Pancreas (tissue), 10 donors: ENCODE measurements around the gene MRGPRD. TPM values are rescaled to one million over a fixed set of nuclear protein-coding genes. Genes with fewer than 3 reads are reported as not detected.

ENCODE experiments used
- ATAC-seq, 4 donors: fragments of 200-7000 bp; cut with Tn5 transposase; one replicate each; pipeline versions ENCODE4 v1.8.0 to v1.9.1; 2020; ENCODE audit warnings: mild to moderate bottlenecking in 4 of 4, moderate library complexity in 4 of 4
- DNase-seq, 6 donors: peaks; one replicate each; pipeline ENCODE4 v3.0.0-alpha.2; 2020
- FAIRE-seq: peaks from 2 replicates; lab custom pipeline; 2012; peaks lifted over from hg19 to GRCh38; lab: Jason Lieb, UNC
- H3K27ac ChIP-seq, 4 donors: fragments of 200-600 bp; sonication (generic); 1 replicate in 3 of 4; 2 replicates in 1 of 4; pipeline versions ENCODE4 v1.5.0 to v1.8.0; 2020
- H3K27me3 ChIP-seq, 4 donors: fragments of 200-600 bp; one replicate each; pipeline ENCODE4 v1.8.0; 2021
- H3K36me3 ChIP-seq, 3 donors: fragments of 200-600 bp; sonication (generic) in 1 of 3; one replicate each; pipeline versions ENCODE4 v1.5.0 to v1.8.0; 2020 to 2021
- H3K4me1 ChIP-seq, 3 donors: fragments of 200-600 bp; one replicate each; pipeline ENCODE4 v1.8.0; 2021
- H3K4me3 ChIP-seq, 4 donors: fragments of 200-600 bp; sonication (generic) in 2 of 4; one replicate each; pipeline versions ENCODE4 v1.5.0 to v1.8.0; 2020 to 2021
- H3K9me3 ChIP-seq, 4 donors: fragments of 200-600 bp; one replicate each; pipeline ENCODE4 v1.8.0; 2021
- CTCF ChIP-seq, 4 donors: fragments of 200-600 bp; sonication (generic) in 3 of 4; IDR thresholded peaks; one replicate each; pipeline versions ENCODE4 v1.5.0 to v1.8.0; 2021; ENCODE audit warnings: antibody characterized with exemption in 4 of 4
- WGBS, 2 donors: extraction: QIAGEN DNeasy Blood & Tissue Kit; methylation state at CpG; one replicate each; pipeline ENCODE4 v1.1.7; 2013; 5-methylcytosine and 5-hydroxymethylcytosine counted together
- intact Hi-C, 3 donors: fragments of 100-400 bp; cut with DNase I; formaldehyde crosslinking; loops; one replicate each; pipeline versions ENCODE4 v1.11.1 to v1.14.2; 2022
- polyA plus RNA-seq, 2 donors: library from polyadenylated mRNA; stranded (reverse); fragments of 200-250 nt; gene quantifications; one replicate each; pipeline ENCODE4 v1.2.3, GENCODE V29; 2013
- total RNA-seq, 6 donors: library from RNA; stranded (reverse); fragmentation: NEBNext Ultra II Directional in 4 of 6; extraction: Animal tissue kit (Norgen Biotek cat#: 25700) in 4 of 6; gene quantifications; one replicate each; pipeline versions ENCODE4 v1.2.1 to v1.2.4, GENCODE V29; 2021 to 2023
- donor health status: healthy with polysubstance abuse.
- donor health status: DM: no; HTN: no; CAD: no; lungs with moderate emphysema.
- donor health status: DM: no; HTN: no; CAD: no.
- donor health status: control.
- donor health status: control.
- donor health status: Bipolar disorder and iron deficiency.
- donor health status: DM: yes; HTN: yes; CAD: no.
- donor health status: DM: no; HTN: no; CAD: no.
- donor health status: DM: no; HTN: no; CAD: no.
- donor health status: DM: yes; HTN: yes; CAD: no.

MRGPRD gene
- total and polyA plus RNA-seq, 8 donors: not detected

- H3K4me3 ChIP-seq: peak within 1 kb of the TSS in 2 of 4 donors; percentile 2 to 29
- no peak for TF ChIP-seq CTCF (IDR thresholded peaks at IDR 0.05)
- H3K27ac ChIP-seq: peak within 1 kb of the TSS in 1 of 4 donors; percentile 28
- no peaks in the 10 kb centered on the region for H3K36me3 ChIP-seq
- no peaks in the 10 kb centered on the region for H3K4me1 ChIP-seq
- FAIRE-seq (no peak), DNase-seq (peak in 5 of 6 donors; percentile 33 to 65 (median 48)), ATAC-seq (peak in 3 of 4 donors; percentile 27 to 37 (median 35))
- 15 to 26% methylated on average over 41 to 43 of the region's 43 CpGs for WGBS, 2 donors
- H3K9me3 ChIP-seq: no peaks in the 10 kb centered on the region
- intact Hi-C loops: no loop called here
- peaks cover 0 to 3% (median 0%) of the 10 kb centered on the region in 4 donors for H3K27me3 ChIP-seq
Observed at GRCh38 chr11:69013009-69013951, 32.5 kb upstream of the MRGPRD start, which contains the start of gene MRGPRF. Gene MRGPRF, minus strand, starts transcription at chr11:69013246. Its CDS starts 3,345 bp downstream, at chr11:69009901.

- H3K36me3 ChIP-seq: no peaks in the 10 kb centered on the region
- peaks cover 0 to 3% (median 0%) of the 10 kb centered on the region in 3 donors for H3K4me1 ChIP-seq
- TF ChIP-seq CTCF (IDR thresholded peaks at IDR 0.05): no peak
- H3K9me3 ChIP-seq: no peaks in the 10 kb centered on the region
- ATAC-seq: no peak
- DNase-seq: peak in 1 of 6 donors; percentile 58
- no peak for FAIRE-seq
- intact Hi-C loops: no loop called here
- H3K27ac ChIP-seq: no peak overlapping the region
- H3K27me3 ChIP-seq: peaks cover 0 to 3% (median 0%) of the 10 kb centered on the region in 4 donors
- WGBS, 2 donors: 55 to 67% methylated on average over 20 to 21 of the region's 21 CpGs
- H3K4me3 ChIP-seq: peak overlapping the region in 2 of 4 donors; percentile 2 to 29
Observed at GRCh38 chr11:69012092-69013008, 31.6 kb upstream of the MRGPRD start.

GRCh38 chr11:69011624-69012091 is 30.9 kb upstream of the MRGPRD start:
- Histone ChIP-seq H3K27ac (no peak overlapping the region), H3K36me3 (no peaks in the 10 kb centered on the region), H3K27me3 (peaks cover 0 to 3% (median 0%) of the 10 kb centered on the region in 4 donors), H3K4me1 (peaks cover 0 to 3% (median 0%) of the 10 kb centered on the region in 3 donors), H3K9me3 (no peaks in the 10 kb centered on the region), H3K4me3 (peak overlapping the region in 1 of 4 donors; percentile 29)
- DNase-seq (peak in 1 of 6 donors; percentile 44), FAIRE-seq (no peak), ATAC-seq (no peak)
- intact Hi-C loops: no loop called here
- 62 to 72% methylated on average over 9 of the region's 9 CpGs for WGBS, 2 donors
- TF ChIP-seq CTCF (IDR thresholded peaks at IDR 0.05): no peak

- Histone ChIP-seq H3K27ac (peak overlapping the region in 1 of 4 donors; percentile 17), H3K4me3 (peak overlapping the region in 2 of 4 donors; percentile 20 to 29), H3K27me3 (peaks cover 0 to 3% (median 0%) of the 10 kb centered on the region in 4 donors), H3K9me3 (no peaks in the 10 kb centered on the region), H3K36me3 (no peaks in the 10 kb centered on the region), H3K4me1 (peaks cover 0 to 3% (median 0%) of the 10 kb centered on the region in 3 donors)
- 13 to 15% methylated on average over 40 to 43 of the region's 43 CpGs for WGBS, 2 donors
- FAIRE-seq: no peak
- intact Hi-C loops: no loop called here
- TF ChIP-seq CTCF (IDR thresholded peaks at IDR 0.05): no peak
- peak in 5 of 6 donors; percentile 56 to 71 (median 65) for DNase-seq
- peak; percentile 57 to 77 (median 68) for ATAC-seq
Observed at GRCh38 chr11:69010964-69011623, 30.3 kb upstream of the MRGPRD start.
